Tibial nerve (tissue), 4 donors: ENCODE measurements around the gene TBC1D8. TPM values are rescaled to one million over a fixed set of nuclear protein-coding genes. Genes with fewer than 3 reads are reported as not detected.

Experiments used
- DNase-seq, 2 donors: peaks; one replicate each; pipeline ENCODE4 v3.0.0-alpha.2; 2019; ENCODE audit warnings: low spot score in 2 of 2
- H3K27ac ChIP-seq, 4 donors: fragments of 200-600 bp; sonication (generic) in 3 of 4; one replicate each; pipeline ENCODE4 v1.5.1; 2017 to 2019; ENCODE audit warnings: mild to moderate bottlenecking in 1 of 4
- H3K27me3 ChIP-seq, 2 donors: fragments of 200-600 bp; sonication (generic) in 1 of 2; one replicate each; pipeline versions ENCODE4 v1.5.1 to v1.6.0; 2017 to 2019
- H3K36me3 ChIP-seq, 3 donors: fragments of 200-600 bp; sonication (generic); one replicate each; pipeline ENCODE4 v1.5.1; 2018 to 2019
- H3K4me1 ChIP-seq, 4 donors: fragments of 200-600 bp; sonication (generic) in 3 of 4; one replicate each; pipeline ENCODE4 v1.5.1; 2017 to 2019
- H3K4me3 ChIP-seq, 4 donors: fragments of 200-600 bp; sonication (generic) in 3 of 4; one replicate each; pipeline ENCODE4 v1.5.1; 2017 to 2019; ENCODE audit warnings: mild to moderate bottlenecking in 1 of 4, moderate library complexity in 1 of 4
- H3K9me3 ChIP-seq, 4 donors: fragments of 200-600 bp; sonication (generic) in 3 of 4; one replicate each; pipeline ENCODE4 v1.5.1; 2017 to 2019
- CTCF ChIP-seq, 5 experiments: fragments of 200-600 bp in 3 of 5; fragments of 450-650 bp in 2 of 5; sonication (generic) in 3 of 5; IDR thresholded peaks; one replicate each; pipeline ENCODE4 v1.5.1; 2016 to 2019; ENCODE audit warnings: antibody characterized with exemption in 5 of 5, mild to moderate bottlenecking in 3 of 5, moderate library complexity in 2 of 5
- EP300 ChIP-seq, 2 donors: sonication (generic); formaldehyde crosslinking; IDR thresholded peaks; one replicate each; pipeline ENCODE4 v1.6.1; 2017; ENCODE audit warnings: antibody characterized with exemption in 2 of 2, mild to moderate bottlenecking in 1 of 2
- POLR2A ChIP-seq, 2 donors: fragments of 450-650 bp; IDR thresholded peaks; one replicate each; pipeline ENCODE4 v1.6.1; 2017; ENCODE audit warnings: antibody characterized with exemption in 2 of 2, mild to moderate bottlenecking in 2 of 2, moderate library complexity in 2 of 2
- WGBS, 2 donors: methylation state at CpG; one replicate each; pipeline ENCODE4 v1.1.5; 2018; 5-methylcytosine and 5-hydroxymethylcytosine counted together
- total RNA-seq, 4 donors: library from RNA; depleted of rRNA; stranded (reverse); fragments of >200 nt; gene quantifications; one replicate each; pipeline ENCODE4 v1.1.0, GENCODE V29; 2016

Gene TBC1D8
- total RNA-seq, 4 donors from 2014 or later = 42.4 to 87.9 (median 47.3) TPM

- Histone ChIP-seq H3K36me3 (no peaks in the 10 kb centered on the region), H3K27ac (no peak overlapping the region), H3K4me1 (no peaks in the 10 kb centered on the region), H3K27me3 (no peaks in the 10 kb centered on the region), H3K9me3 (no peaks in the 10 kb centered on the region), H3K4me3 (no peak overlapping the region)
- DNase-seq = no peak
- no peak for TF ChIP-seq CTCF (IDR thresholded peaks at IDR 0.05)
- TF ChIP-seq EP300 (IDR thresholded peaks at IDR 0.05) = no peak
- no peak for TF ChIP-seq POLR2A (IDR thresholded peaks at IDR 0.05)
- WGBS, 2 donors = 84 to 88% methylated on average over 9 of the region's 9 CpGs
These were observed 44.9 kb upstream of the TBC1D8 start for GRCh38 chr2:101195871-101196661.

- H3K4me1 ChIP-seq = no peaks in the 10 kb centered on the region
- H3K27ac ChIP-seq = no peak overlapping the region
- no peaks in the 10 kb centered on the region for H3K27me3 ChIP-seq
- DNase-seq = no peak
- H3K36me3 ChIP-seq = no peaks in the 10 kb centered on the region
- 85 to 89% methylated on average over 11 of the region's 11 CpGs for WGBS, 2 donors
- no peak overlapping the region for H3K4me3 ChIP-seq
- no peak for TF ChIP-seq CTCF (IDR thresholded peaks at IDR 0.05)
- TF ChIP-seq POLR2A (IDR thresholded peaks at IDR 0.05) = no peak
- peaks cover 0 to 3% (median 0%) of the 10 kb centered on the region in 4 donors for H3K9me3 ChIP-seq
These were observed 41.9 kb upstream of the TBC1D8 start for GRCh38 chr2:101193033-101193626.

- TF ChIP-seq CTCF (IDR thresholded peaks at IDR 0.05) = no peak
- TF ChIP-seq EP300 (IDR thresholded peaks at IDR 0.05) = peak; percentile 24 to 64
- H3K4me3 ChIP-seq = no peak overlapping the region
- H3K27ac ChIP-seq = peak overlapping the region in 1 of 4 donors; percentile 75
- H3K36me3 ChIP-seq = no peaks in the 10 kb centered on the region
- DNase-seq = no peak
- peaks cover 0 to 8% (median 0%) of the 10 kb centered on the region in 4 donors for H3K9me3 ChIP-seq
- WGBS, 2 donors = 41 to 44% methylated on average over 9 of the region's 9 CpGs
- no peaks in the 10 kb centered on the region for H3K4me1 ChIP-seq
- H3K27me3 ChIP-seq = no peaks in the 10 kb centered on the region
These were observed 39.8 kb upstream of the TBC1D8 start for GRCh38 chr2:101190747-101191516.

- DNase-seq = no peak
These were observed 37.7 kb upstream of the TBC1D8 start for GRCh38 chr2:101188683-101189405.

More at GRCh38 chr2:101188683-101189405, 37.7 kb upstream of the TBC1D8 start:
- Histone ChIP-seq H3K4me1 (no peaks in the 10 kb centered on the region), H3K4me3 (no peak overlapping the region), H3K27me3 (no peaks in the 10 kb centered on the region), H3K27ac (no peak overlapping the region), H3K36me3 (no peaks in the 10 kb centered on the region), H3K9me3 (peaks cover 0 to 8% (median 0%) of the 10 kb centered on the region in 4 donors)
- TF ChIP-seq EP300 (IDR thresholded peaks at IDR 0.05) = no peak
- no peak for TF ChIP-seq POLR2A (IDR thresholded peaks at IDR 0.05)
- TF ChIP-seq CTCF (IDR thresholded peaks at IDR 0.05) = peak in 1 of 5 experiments; percentile 5
- WGBS, 2 donors = 53 to 66% methylated on average over 5 of the region's 5 CpGs
